Measurements from ENCODE around the gene P2RX7. TPM values are rescaled to one million over a fixed set of nuclear protein-coding genes. Genes with fewer than 3 reads are reported as not detected.
"Not testable (repeated sequence)": the region's sequence is repeated elsewhere in the genome, so short reads cannot be mapped to it uniquely, and the experiment has no call there.

P2RX7 gene
- total RNA-seq, 1 donor from 2014 or later: not detected

DNA sequence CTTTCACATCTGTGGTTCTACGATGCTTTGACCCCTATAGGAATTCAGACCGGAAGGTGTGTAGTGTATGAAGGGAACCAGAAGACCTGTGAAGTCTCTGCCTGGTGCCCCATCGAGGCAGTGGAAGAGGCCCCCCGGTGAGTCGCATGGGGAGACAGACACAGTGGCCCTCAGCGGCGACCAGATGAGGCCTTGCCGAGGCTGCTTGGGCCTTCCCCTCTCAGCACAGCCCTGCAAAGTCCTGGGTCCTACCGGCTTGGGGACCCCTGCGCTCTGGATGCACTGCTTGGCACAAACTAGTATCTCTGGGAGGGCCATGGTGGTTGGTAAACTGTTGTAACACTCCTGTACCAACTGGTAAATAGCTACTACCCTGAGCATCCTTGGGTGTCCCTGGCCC is 29.7 kb downstream of the P2RX7 start:
- Mint-ChIP-seq H3K36me3 (ENCODE audit: unreplicated experiment) (peaks cover 2% of the 10 kb centered on the region), H3K9me3 (ENCODE audit: unreplicated experiment) (peaks cover 4% of the 10 kb centered on the region)
- no peak for DNase-seq

DNA sequence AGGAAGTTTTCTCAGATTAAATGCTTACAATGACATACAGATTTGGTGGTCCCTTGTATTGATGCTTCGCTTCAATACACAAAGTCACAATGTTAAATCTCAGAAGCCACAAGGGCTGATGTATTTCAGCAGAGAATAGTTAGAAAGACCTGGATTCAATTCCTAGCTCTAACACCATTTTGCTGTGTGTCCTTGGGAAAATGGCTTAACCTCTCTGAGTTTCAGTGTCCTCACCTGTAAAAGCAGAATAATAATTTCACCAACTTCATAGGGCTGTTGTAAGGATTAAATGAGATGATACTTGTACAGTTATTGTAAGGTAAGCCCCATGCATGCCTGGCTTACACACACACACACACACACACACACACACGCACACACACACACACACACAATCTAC is 30.3 kb downstream of the P2RX7 start:
- no peak overlapping the region for H3K4me3 Mint-ChIP-seq (ENCODE audit: unreplicated experiment)
- H3K36me3 Mint-ChIP-seq (ENCODE audit: unreplicated experiment): no peaks in the 10 kb centered on the region
- TF ChIP-seq, protein P1, sequence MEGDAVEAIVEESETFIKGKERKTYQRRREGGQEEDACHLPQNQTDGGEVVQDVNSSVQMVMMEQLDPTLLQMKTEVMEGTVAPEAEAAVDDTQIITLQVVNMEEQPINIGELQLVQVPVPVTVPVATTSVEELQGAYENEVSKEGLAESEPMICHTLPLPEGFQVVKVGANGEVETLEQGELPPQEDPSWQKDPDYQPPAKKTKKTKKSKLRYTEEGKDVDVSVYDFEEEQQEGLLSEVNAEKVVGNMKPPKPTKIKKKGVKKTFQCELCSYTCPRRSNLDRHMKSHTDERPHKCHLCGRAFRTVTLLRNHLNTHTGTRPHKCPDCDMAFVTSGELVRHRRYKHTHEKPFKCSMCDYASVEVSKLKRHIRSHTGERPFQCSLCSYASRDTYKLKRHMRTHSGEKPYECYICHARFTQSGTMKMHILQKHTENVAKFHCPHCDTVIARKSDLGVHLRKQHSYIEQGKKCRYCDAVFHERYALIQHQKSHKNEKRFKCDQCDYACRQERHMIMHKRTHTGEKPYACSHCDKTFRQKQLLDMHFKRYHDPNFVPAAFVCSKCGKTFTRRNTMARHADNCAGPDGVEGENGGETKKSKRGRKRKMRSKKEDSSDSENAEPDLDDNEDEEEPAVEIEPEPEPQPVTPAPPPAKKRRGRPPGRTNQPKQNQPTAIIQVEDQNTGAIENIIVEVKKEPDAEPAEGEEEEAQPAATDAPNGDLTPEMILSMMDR (IDR thresholded peaks at IDR 0.05; ENCODE audit: partially characterized antibody, unreplicated experiment): no peak
- DNase-seq: no peak
- peaks cover 2% of the 10 kb centered on the region for H3K9me3 Mint-ChIP-seq (ENCODE audit: unreplicated experiment)
- no peaks in the 10 kb centered on the region for H3K4me1 Mint-ChIP-seq (ENCODE audit: low read depth, unreplicated experiment)
- H3K27me3 Mint-ChIP-seq (ENCODE audit: unreplicated experiment): peaks cover 4% of the 10 kb centered on the region
- H3K27ac Mint-ChIP-seq (ENCODE audit: unreplicated experiment): no peak overlapping the region

More for the DNA sequence above, 29.7 kb downstream of the P2RX7 start:
- Mint-ChIP-seq H3K4me1 (ENCODE audit: low read depth, unreplicated experiment) (no peaks in the 10 kb centered on the region), H3K27ac (ENCODE audit: unreplicated experiment) (no peak overlapping the region), H3K4me3 (ENCODE audit: unreplicated experiment) (no peak overlapping the region), H3K27me3 (ENCODE audit: unreplicated experiment) (peaks cover 4% of the 10 kb centered on the region)
- TF ChIP-seq, protein P1 (IDR thresholded peaks at IDR 0.05; ENCODE audit: partially characterized antibody, unreplicated experiment): no peak

DNA sequence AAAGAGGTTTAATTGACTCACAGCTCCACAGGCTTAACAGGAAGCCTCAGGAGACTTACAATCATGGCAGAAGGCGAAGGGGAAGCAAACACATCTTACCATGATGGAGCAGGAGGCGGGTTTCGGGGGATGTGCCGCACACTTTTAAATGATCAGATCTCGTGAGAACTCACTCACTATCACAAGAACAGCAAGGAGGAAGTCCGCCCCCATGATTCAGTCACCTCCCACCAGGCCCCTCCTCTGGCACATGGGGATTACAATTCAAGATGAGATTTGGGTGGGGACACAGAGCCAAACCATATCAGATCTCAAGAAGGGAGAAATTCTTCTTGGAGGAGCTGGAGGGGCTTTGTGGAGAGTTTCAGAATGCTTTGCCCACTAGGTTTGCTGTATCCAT is 32.2 kb downstream of the P2RX7 start:
- not testable (repeated sequence) for H3K27me3 Mint-ChIP-seq (ENCODE audit: unreplicated experiment); H3K9me3 Mint-ChIP-seq (ENCODE audit: unreplicated experiment); H3K4me1 Mint-ChIP-seq (ENCODE audit: low read depth, unreplicated experiment); H3K27ac Mint-ChIP-seq (ENCODE audit: unreplicated experiment); H3K4me3 Mint-ChIP-seq (ENCODE audit: unreplicated experiment); H3K36me3 Mint-ChIP-seq (ENCODE audit: unreplicated experiment); DNase-seq

DNA sequence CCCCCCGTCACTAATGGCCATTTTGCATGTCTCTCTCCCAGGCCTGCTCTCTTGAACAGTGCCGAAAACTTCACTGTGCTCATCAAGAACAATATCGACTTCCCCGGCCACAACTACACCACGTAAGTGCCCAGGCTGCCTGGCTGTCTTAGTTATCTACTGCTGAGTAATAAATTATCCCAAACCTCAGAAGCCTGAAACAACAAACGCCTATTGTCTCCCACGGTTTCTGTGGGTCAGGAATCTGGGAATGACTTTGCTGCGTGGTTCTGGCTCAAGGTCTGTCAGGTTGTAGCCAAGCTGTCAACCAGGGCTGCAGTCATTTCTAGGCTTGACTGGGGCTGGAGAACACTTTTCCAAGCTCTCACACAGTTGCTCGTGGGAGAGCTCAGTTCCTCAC is 32.6 kb downstream of the P2RX7 start:
- DNase-seq: no peak
- Mint-ChIP-seq H3K36me3 (ENCODE audit: unreplicated experiment) (no peaks in the 10 kb centered on the region), H3K4me3 (ENCODE audit: unreplicated experiment) (no peak overlapping the region), H3K27me3 (ENCODE audit: unreplicated experiment) (peaks cover 4% of the 10 kb centered on the region), H3K4me1 (ENCODE audit: low read depth, unreplicated experiment) (no peaks in the 10 kb centered on the region), H3K27ac (ENCODE audit: unreplicated experiment) (no peak overlapping the region), H3K9me3 (ENCODE audit: unreplicated experiment) (no peaks in the 10 kb centered on the region)
- TF ChIP-seq, protein P1 (IDR thresholded peaks at IDR 0.05; ENCODE audit: partially characterized antibody, unreplicated experiment): no peak

DNA sequence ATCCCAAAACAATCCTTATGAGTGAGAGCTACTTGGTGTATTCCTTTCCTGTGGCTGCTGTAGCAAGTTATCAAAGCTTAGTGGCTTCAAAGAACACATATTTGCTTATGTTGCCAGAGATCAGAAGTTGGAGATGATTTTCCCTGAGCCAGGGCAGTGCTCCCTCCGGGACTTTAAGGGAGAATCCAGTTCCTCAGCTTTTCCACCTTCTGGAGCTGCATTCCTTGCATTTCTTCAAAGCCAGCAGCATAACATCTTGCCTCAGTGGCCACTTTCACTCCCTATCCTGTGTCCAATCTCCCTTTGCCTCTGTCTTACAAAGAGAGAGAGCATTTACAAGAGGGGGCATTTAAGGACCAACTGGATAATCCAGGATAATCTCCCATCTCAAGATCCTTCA is 33.7 kb downstream of the P2RX7 start:
- H3K9me3 Mint-ChIP-seq (ENCODE audit: unreplicated experiment): no peaks in the 10 kb centered on the region
- H3K36me3 Mint-ChIP-seq (ENCODE audit: unreplicated experiment): no peaks in the 10 kb centered on the region
- no peak overlapping the region for H3K27ac Mint-ChIP-seq (ENCODE audit: unreplicated experiment)
- peaks cover 2% of the 10 kb centered on the region for H3K27me3 Mint-ChIP-seq (ENCODE audit: unreplicated experiment)
- H3K4me1 Mint-ChIP-seq (ENCODE audit: low read depth, unreplicated experiment): no peaks in the 10 kb centered on the region
- TF ChIP-seq, protein P1 (IDR thresholded peaks at IDR 0.05; ENCODE audit: partially characterized antibody, unreplicated experiment): no peak
- no peak overlapping the region for H3K4me3 Mint-ChIP-seq (ENCODE audit: unreplicated experiment)
- no peak for DNase-seq
